HEK293 (cell line): ENCODE data around the gene BMERB1.

Experiments
- CTCF ChIA-PET: fragments of 350-600 bp; formaldehyde crosslinking; extraction: SDS; loops from one replicate; lab custom pipeline; 2021; ENCODE audit warnings: antibody characterized with exemption; lab: Yijun Ruan, JAX
- POLR2A ChIA-PET: fragments of 300-600 bp; formaldehyde crosslinking; extraction: SDS; loops from one replicate; lab custom pipeline; 2020; ENCODE audit warnings: antibody characterized with exemption, inconsistent platforms; lab: Yijun Ruan, JAX
- H3K27ac ChIP-seq: fragments of 200-500 bp; sonication (Bioruptor generic); 2 replicates; pipeline ENCODE4 v1.5.1; 2014; ENCODE audit warnings: low read depth, low read length, control low read depth, inconsistent platforms; ENCODE audit errors: extremely low read depth
- H3K36me3 ChIP-seq, 2 experiments: fragments of 200-500 bp in 1 of 2; sonication (Bioruptor generic) in 1 of 2; 1 replicate in 1 of 2; 2 replicates in 1 of 2; pipeline ENCODE4 v1.5.1; 2014 to 2017; ENCODE audit warnings: inconsistent platforms in 2 of 2, low read length in 2 of 2; ENCODE audit not compliant: control insufficient read depth in 2 of 2, insufficient read depth in 1 of 2
- H3K4me1 ChIP-seq: fragments of 200-500 bp; sonication (Bioruptor generic); 2 replicates; pipeline ENCODE4 v1.5.1; 2014; ENCODE audit warnings: mild to moderate bottlenecking, low read length, inconsistent platforms; ENCODE audit not compliant: control insufficient read depth, insufficient read depth
- H3K4me3 ChIP-seq: 2 replicates; pipeline ENCODE4 v1.5.1; 2011; ENCODE audit warnings: low read depth, mild to moderate bottlenecking, control low read depth, low read length, moderate library complexity
- H3K9me3 ChIP-seq: fragments of 200-500 bp; sonication (Bioruptor generic); 2 replicates; pipeline ENCODE4 v1.5.1; 2014; ENCODE audit warnings: low read depth, low read length, inconsistent platforms; ENCODE audit not compliant: control insufficient read depth, insufficient read depth
- KLF8 ChIP-seq: fragments of 450-650 bp; formaldehyde crosslinking; IDR thresholded peaks from 2 replicates; pipeline ENCODE4 v1.5.1; 2016; ENCODE audit warnings: missing biosample characterization, missing genetic modification characterization
- OSR2 ChIP-seq: fragments of 450-650 bp; formaldehyde crosslinking; IDR thresholded peaks from 2 replicates; pipeline ENCODE4 v1.5.1; 2016; ENCODE audit warnings: missing biosample characterization, missing genetic modification characterization
- OVOL3 ChIP-seq: fragments of 450-650 bp; formaldehyde crosslinking; IDR thresholded peaks from 2 replicates; pipeline ENCODE4 v1.5.1; 2016; ENCODE audit warnings: missing biosample characterization, missing genetic modification characterization
- PBX3 ChIP-seq: sonication (generic); formaldehyde crosslinking; IDR thresholded peaks from 2 replicates; pipeline ENCODE4 v1.8.1; 2022; ENCODE audit warnings: mild to moderate bottlenecking, moderate library complexity, missing genetic modification reagents
- SCRT2 ChIP-seq: fragments of 450-650 bp; formaldehyde crosslinking; IDR thresholded peaks from 2 replicates; pipeline ENCODE4 v1.5.1; 2016; ENCODE audit warnings: missing biosample characterization, missing genetic modification characterization
- ZFP41 ChIP-seq: fragments of 450-650 bp; formaldehyde crosslinking; IDR thresholded peaks from 2 replicates; pipeline ENCODE4 v1.5.1; 2016; ENCODE audit warnings: missing biosample characterization, missing genetic modification characterization, borderline replicate concordance
- ZFP69B ChIP-seq: fragments of 450-650 bp; formaldehyde crosslinking; IDR thresholded peaks from 2 replicates; pipeline ENCODE4 v1.5.1; 2016; ENCODE audit warnings: missing biosample characterization, missing genetic modification characterization
- ZIC2 ChIP-seq: fragments of 450-650 bp; formaldehyde crosslinking; IDR thresholded peaks from 2 replicates; pipeline ENCODE4 v1.5.1; 2016; ENCODE audit warnings: missing biosample characterization, missing genetic modification characterization
- ZNF133 ChIP-seq: fragments of 450-650 bp; formaldehyde crosslinking; IDR thresholded peaks from 2 replicates; pipeline ENCODE4 v1.5.1; 2016; ENCODE audit warnings: missing biosample characterization, missing genetic modification characterization
- ZNF146 ChIP-seq: fragments of 450-650 bp; formaldehyde crosslinking; IDR thresholded peaks from 2 replicates; pipeline ENCODE4 v1.5.1; 2016; ENCODE audit warnings: missing biosample characterization, missing genetic modification characterization
- ZNF16 ChIP-seq: fragments of 450-650 bp; formaldehyde crosslinking; IDR thresholded peaks from 2 replicates; pipeline ENCODE4 v1.5.1; 2016; ENCODE audit warnings: low read depth, missing biosample characterization, missing genetic modification characterization
- ZNF169 ChIP-seq: fragments of 450-650 bp; formaldehyde crosslinking; IDR thresholded peaks from 2 replicates; pipeline ENCODE4 v1.5.1; 2016; ENCODE audit warnings: missing biosample characterization, missing genetic modification characterization
- ZNF202 ChIP-seq: fragments of 450-650 bp; formaldehyde crosslinking; IDR thresholded peaks from 2 replicates; pipeline ENCODE4 v1.5.1; 2016; ENCODE audit warnings: missing biosample characterization, missing genetic modification characterization, borderline replicate concordance
- ZNF211 ChIP-seq: fragments of 450-650 bp; formaldehyde crosslinking; IDR thresholded peaks from 2 replicates; pipeline ENCODE4 v1.5.1; 2016; ENCODE audit warnings: low read depth, missing biosample characterization, missing genetic modification characterization
- ZNF248 ChIP-seq: fragments of 450-650 bp; formaldehyde crosslinking; IDR thresholded peaks from 2 replicates; pipeline ENCODE4 v1.5.1; 2017; ENCODE audit warnings: missing biosample characterization, missing genetic modification characterization
- ZNF341 ChIP-seq: fragments of 450-650 bp; formaldehyde crosslinking; IDR thresholded peaks from 2 replicates; pipeline ENCODE4; 2016; ENCODE audit warnings: low read depth, missing biosample characterization, missing genetic modification characterization
- ZNF404 ChIP-seq: fragments of 450-650 bp; formaldehyde crosslinking; IDR thresholded peaks from 2 replicates; pipeline ENCODE4 v1.5.1; 2017; ENCODE audit warnings: missing biosample characterization, missing genetic modification characterization
- ZNF510 ChIP-seq: fragments of 450-650 bp; formaldehyde crosslinking; IDR thresholded peaks from 2 replicates; pipeline ENCODE4 v1.5.1; 2018; ENCODE audit warnings: mild to moderate bottlenecking, missing genetic modification characterization, missing biosample characterization; ENCODE audit not compliant: insufficient replicate concordance
- ZNF529 ChIP-seq: fragments of 450-650 bp; formaldehyde crosslinking; IDR thresholded peaks from 2 replicates; pipeline ENCODE4 v1.5.1; 2017; ENCODE audit warnings: missing genetic modification characterization, missing biosample characterization; ENCODE audit not compliant: insufficient replicate concordance
- ZNF558 ChIP-seq: fragments of 450-650 bp; formaldehyde crosslinking; IDR thresholded peaks from 2 replicates; pipeline ENCODE4 v1.5.1; 2016; ENCODE audit warnings: missing biosample characterization, missing genetic modification characterization
- ZNF571 ChIP-seq: fragments of 450-650 bp; formaldehyde crosslinking; IDR thresholded peaks from 2 replicates; pipeline ENCODE4 v1.5.0; 2017; ENCODE audit warnings: missing biosample characterization, missing genetic modification characterization
- ZNF610 ChIP-seq: fragments of 450-650 bp; formaldehyde crosslinking; IDR thresholded peaks from 2 replicates; pipeline ENCODE4 v1.5.1; 2016; ENCODE audit warnings: missing biosample characterization, missing genetic modification characterization, borderline replicate concordance
- ZNF629 ChIP-seq: fragments of 450-650 bp; formaldehyde crosslinking; IDR thresholded peaks from 2 replicates; pipeline ENCODE4 v1.5.1; 2017; ENCODE audit warnings: missing biosample characterization, missing genetic modification characterization
- ZNF768 ChIP-seq: fragments of 450-650 bp; formaldehyde crosslinking; IDR thresholded peaks from 2 replicates; pipeline ENCODE4 v1.5.1; 2018; ENCODE audit warnings: missing biosample characterization, mild to moderate bottlenecking, missing genetic modification characterization
- ZNF792 ChIP-seq: fragments of 450-650 bp; formaldehyde crosslinking; IDR thresholded peaks from 2 replicates; pipeline ENCODE4 v1.5.1; 2016; ENCODE audit warnings: missing biosample characterization, missing genetic modification characterization
- ZNF830 ChIP-seq: fragments of 450-650 bp; IDR thresholded peaks from 2 replicates; pipeline ENCODE4 v1.5.0; 2018; ENCODE audit warnings: missing biosample characterization, missing genetic modification characterization, low read depth, mild to moderate bottlenecking, moderate library complexity
- ZSCAN30 ChIP-seq: fragments of 450-650 bp; IDR thresholded peaks from 2 replicates; pipeline ENCODE4 v1.5.1; 2018; ENCODE audit warnings: missing biosample characterization, mild to moderate bottlenecking, missing genetic modification characterization, moderate library complexity
- TF ChIP-seq, protein P1 (sequence below): fragments of 450-650 bp; formaldehyde crosslinking; IDR thresholded peaks from 2 replicates; pipeline ENCODE4; 2016; ENCODE audit warnings: missing biosample characterization, missing genetic modification characterization

Gene BMERB1

GRCh38 chr16:15464401-15465186 lies 30.2 kb downstream of the BMERB1 start (continued):
- TF ChIP-seq ZNF558 (no peak), OVOL3 (tag by site-specific recombination) (no peak), ZNF792 (no peak), ZNF169 (tag by site-specific recombination) (no peak), ZIC2 (tag by site-specific recombination) (no peak), ZNF202 (tag by site-specific recombination) (no peak), OSR2 (tag by site-specific recombination) (no peak), ZNF133 (tag by site-specific recombination) (no peak)
- TF ChIP-seq, protein P1, sequence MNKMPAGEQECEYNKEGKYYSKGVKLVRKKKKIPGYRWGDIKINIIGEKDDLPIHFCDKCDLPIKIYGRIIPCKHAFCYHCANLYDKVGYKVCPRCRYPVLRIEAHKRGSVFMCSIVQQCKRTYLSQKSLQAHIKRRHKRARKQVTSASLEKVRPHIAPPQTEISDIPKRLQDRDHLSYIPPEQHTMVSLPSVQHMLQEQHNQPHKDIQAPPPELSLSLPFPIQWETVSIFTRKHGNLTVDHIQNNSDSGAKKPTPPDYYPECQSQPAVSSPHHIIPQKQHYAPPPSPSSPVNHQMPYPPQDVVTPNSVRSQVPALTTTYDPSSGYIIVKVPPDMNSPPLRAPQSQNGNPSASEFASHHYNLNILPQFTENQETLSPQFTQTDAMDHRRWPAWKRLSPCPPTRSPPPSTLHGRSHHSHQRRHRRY (tag by site-specific recombination) = no peak

GRCh38 chr16:15466131-15466530 lies 31.7 kb downstream of the BMERB1 start:
- H3K27ac ChIP-seq = no peak overlapping the region
- no peaks in the 10 kb centered on the region for H3K4me1 ChIP-seq
- no peaks in the 10 kb centered on the region for H3K9me3 ChIP-seq
- H3K4me3 ChIP-seq = no peak overlapping the region
- H3K36me3 ChIP-seq = no peaks in the 10 kb centered on the region
- CTCF ChIA-PET = interaction anchor here (0.6 to 0.7 kb wide), 2 partner anchors 23 to 42 kb away, joined by 3 read pairs; no protein-coding TSS in a partner anchor
- TF ChIP-seq ZNF610 (tag by site-specific recombination) = no peak
- TF ChIP-seq ZNF768 = no peak
- no peak for TF ChIP-seq ZNF404 (tag by site-specific recombination)
- no peak for TF ChIP-seq ZNF529 (tag by site-specific recombination)
- TF ChIP-seq ZNF510 = no peak
- no peak for TF ChIP-seq ZFP41 (tag by site-specific recombination)
- TF ChIP-seq ZFP69B = no peak
- no peak for TF ChIP-seq ZNF16 (tag by site-specific recombination)
- TF ChIP-seq, all 188 proteins: peak for 0
- POLR2A ChIA-PET = no interaction called here

GRCh38 chr16:15466886-15467781 lies 32.7 kb downstream of the BMERB1 start:
- Histone ChIP-seq H3K36me3 (no peaks in the 10 kb centered on the region), H3K4me3 (no peak overlapping the region), H3K27ac (no peak overlapping the region), H3K4me1 (no peaks in the 10 kb centered on the region), H3K9me3 (no peaks in the 10 kb centered on the region)
- POLR2A ChIA-PET = no interaction called here
- CTCF ChIA-PET = interaction anchor here (1.0 to 1.4 kb wide), 2 partner anchors 9 to 83 kb away, joined by 5 read pairs; no protein-coding TSS in a partner anchor
- TF ChIP-seq ZNF341 (tag by site-specific recombination) = no peak
- TF ChIP-seq ZNF830 (tag by site-specific recombination) = no peak
- no peak for TF ChIP-seq ZNF629
- TF ChIP-seq SCRT2 (tag by site-specific recombination) = peak; percentile 49; the same call in 1 of the 2 replicates
- peak; percentile 89 for TF ChIP-seq ZNF146 (tag by site-specific recombination)
- TF ChIP-seq ZNF211 = peak; percentile 28; the same call in 1 of the 2 replicates
- no peak for TF ChIP-seq ZNF571
- TF ChIP-seq ZNF248 (tag by site-specific recombination) = no peak
- TF ChIP-seq PBX3 = no peak
- TF ChIP-seq KLF8 = no peak
- no peak for TF ChIP-seq ZSCAN30 (tag by site-specific recombination)
